Nephron progenitor cell (in vitro differentiated cells): Measurements from ENCODE around the gene TNNC1.

ENCODE experiments used
- DNase-seq: peaks from one replicate; pipeline ENCODE4 v3.0.0; 2021
- H3K27ac Mint-ChIP-seq: 2 replicates; pipeline ENCODE4 v1.8.0; 2021; ENCODE audit warnings: mild to moderate bottlenecking, moderate library complexity, mixed read lengths
- H3K27me3 Mint-ChIP-seq: 2 replicates; pipeline ENCODE4 v1.8.0; 2021; ENCODE audit warnings: mild to moderate bottlenecking, low read depth, mixed read lengths; ENCODE audit not compliant: poor library complexity
- H3K36me3 Mint-ChIP-seq: 2 replicates; pipeline ENCODE4 v1.8.0; 2021; ENCODE audit warnings: low read depth, mixed read lengths
- H3K4me1 Mint-ChIP-seq: 2 replicates; pipeline ENCODE4 v1.8.0; 2021; ENCODE audit warnings: mixed read lengths
- H3K4me3 Mint-ChIP-seq: 2 replicates; pipeline ENCODE4 v1.8.0; 2021; ENCODE audit warnings: mild to moderate bottlenecking, moderate library complexity, mixed read lengths
- H3K9me3 Mint-ChIP-seq: 2 replicates; pipeline ENCODE4 v1.8.0; 2021; ENCODE audit warnings: mild to moderate bottlenecking, moderate library complexity, mixed read lengths
- TF ChIP-seq, protein P1 (sequence below): fragments of 200-600 bp; sonication (generic); IDR thresholded peaks from 2 replicates; pipeline ENCODE4 v1.5.0; 2021; ENCODE audit warnings: antibody characterized with exemption

TNNC1 gene

GRCh38 chr3:52473026-52473425, 19.2 kb upstream of the TNNC1 start:
- no peaks in the 10 kb centered on the region for H3K9me3 Mint-ChIP-seq
- DNase-seq: no peak
- H3K4me3 Mint-ChIP-seq: no peak overlapping the region
- peaks cover 59% of the 10 kb centered on the region for H3K36me3 Mint-ChIP-seq
- H3K4me1 Mint-ChIP-seq: no peaks in the 10 kb centered on the region
- TF ChIP-seq, protein P1, sequence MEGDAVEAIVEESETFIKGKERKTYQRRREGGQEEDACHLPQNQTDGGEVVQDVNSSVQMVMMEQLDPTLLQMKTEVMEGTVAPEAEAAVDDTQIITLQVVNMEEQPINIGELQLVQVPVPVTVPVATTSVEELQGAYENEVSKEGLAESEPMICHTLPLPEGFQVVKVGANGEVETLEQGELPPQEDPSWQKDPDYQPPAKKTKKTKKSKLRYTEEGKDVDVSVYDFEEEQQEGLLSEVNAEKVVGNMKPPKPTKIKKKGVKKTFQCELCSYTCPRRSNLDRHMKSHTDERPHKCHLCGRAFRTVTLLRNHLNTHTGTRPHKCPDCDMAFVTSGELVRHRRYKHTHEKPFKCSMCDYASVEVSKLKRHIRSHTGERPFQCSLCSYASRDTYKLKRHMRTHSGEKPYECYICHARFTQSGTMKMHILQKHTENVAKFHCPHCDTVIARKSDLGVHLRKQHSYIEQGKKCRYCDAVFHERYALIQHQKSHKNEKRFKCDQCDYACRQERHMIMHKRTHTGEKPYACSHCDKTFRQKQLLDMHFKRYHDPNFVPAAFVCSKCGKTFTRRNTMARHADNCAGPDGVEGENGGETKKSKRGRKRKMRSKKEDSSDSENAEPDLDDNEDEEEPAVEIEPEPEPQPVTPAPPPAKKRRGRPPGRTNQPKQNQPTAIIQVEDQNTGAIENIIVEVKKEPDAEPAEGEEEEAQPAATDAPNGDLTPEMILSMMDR: no peak
- H3K27me3 Mint-ChIP-seq: peaks cover 2% of the 10 kb centered on the region
- no peak overlapping the region for H3K27ac Mint-ChIP-seq

GRCh38 chr3:52472239-52473000, 18.6 kb upstream of the TNNC1 start:
- TF ChIP-seq, protein P1: no peak
- no peak overlapping the region for H3K4me3 Mint-ChIP-seq
- peaks cover 54% of the 10 kb centered on the region for H3K36me3 Mint-ChIP-seq
- peaks cover 2% of the 10 kb centered on the region for H3K27me3 Mint-ChIP-seq
- no peaks in the 10 kb centered on the region for H3K4me1 Mint-ChIP-seq
- no peak overlapping the region for H3K27ac Mint-ChIP-seq
- no peak for DNase-seq
- H3K9me3 Mint-ChIP-seq: no peaks in the 10 kb centered on the region

GRCh38 chr3:52471371-52472238, 17.8 kb upstream of the TNNC1 start:
- Mint-ChIP-seq H3K27me3 (peaks cover 1% of the 10 kb centered on the region), H3K27ac (no peak overlapping the region), H3K36me3 (peaks cover 50% of the 10 kb centered on the region), H3K9me3 (no peaks in the 10 kb centered on the region), H3K4me3 (no peak overlapping the region), H3K4me1 (no peaks in the 10 kb centered on the region)
- TF ChIP-seq, protein P1: peak; percentile 50
- DNase-seq: peak; percentile 62

- Mint-ChIP-seq H3K4me3 (no peak overlapping the region), H3K27ac (peak overlapping the region; percentile 73), H3K36me3 (peaks cover 47% of the 10 kb centered on the region), H3K9me3 (no peaks in the 10 kb centered on the region), H3K27me3 (no peaks in the 10 kb centered on the region), H3K4me1 (no peaks in the 10 kb centered on the region)
- TF ChIP-seq, protein P1: no peak
- no peak for DNase-seq
Measured at GRCh38 chr3:52470920-52471319, 17.1 kb upstream of the TNNC1 start.

DNA sequence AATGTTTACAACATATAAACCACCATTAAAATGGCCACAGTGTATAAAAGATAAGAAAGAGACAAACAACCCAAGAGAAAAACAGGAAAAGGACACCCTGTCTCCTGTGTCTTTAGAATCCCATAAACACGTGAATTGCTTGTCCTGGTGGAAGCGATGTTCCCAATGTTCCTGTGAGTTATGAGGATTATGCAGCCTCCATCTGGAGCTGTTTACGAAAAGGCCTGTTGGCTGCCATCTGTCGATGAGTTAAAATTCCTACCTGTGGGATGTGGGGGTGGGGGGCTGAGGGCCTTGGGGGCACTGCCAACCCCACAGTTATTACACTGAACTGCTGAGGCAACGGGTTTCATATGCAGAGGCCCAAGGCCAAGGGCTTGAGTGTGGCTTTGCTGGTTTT, 15.2 kb upstream of the TNNC1 start:
- peak overlapping the region; percentile 98 for H3K27ac Mint-ChIP-seq
- H3K9me3 Mint-ChIP-seq: no peaks in the 10 kb centered on the region
- H3K4me1 Mint-ChIP-seq: no peaks in the 10 kb centered on the region
- TF ChIP-seq, protein P1: no peak
- H3K4me3 Mint-ChIP-seq: no peak overlapping the region
- H3K27me3 Mint-ChIP-seq: no peaks in the 10 kb centered on the region
- DNase-seq: no peak
- H3K36me3 Mint-ChIP-seq: peaks cover 39% of the 10 kb centered on the region
